Motor neuron (in vitro differentiated cells): ENCODE measurements around the gene PHLDA3. TPM values are rescaled to one million over a fixed set of nuclear protein-coding genes. Genes with fewer than 3 reads are reported as not detected.

Experiments
- ATAC-seq, 8 experiments: fragments of 200-7000 bp; cut with Tn5 transposase; replicated peaks in 6 of 8; 2 replicates each; pipeline ENCODE4 v1.8.0; 2021; ENCODE audit warnings: mild to moderate bottlenecking in 8 of 8, moderate library complexity in 8 of 8
- H3K27ac ChIP-seq, 2 donors: fragments of 250-450 bp; sonication (Bioruptor Pico); 2 replicates each; pipeline ENCODE4 v1.9.0; 2021; ENCODE audit warnings: antibody characterized with exemption in 2 of 2, mild to moderate bottlenecking in 2 of 2, moderate library complexity in 1 of 2
- H3K4me1 ChIP-seq, 2 donors: fragments of 250-450 bp; sonication (Bioruptor Pico); replicated peaks in 1 of 2; 2 replicates each; pipeline ENCODE4 v1.6.1; 2021; ENCODE audit warnings: antibody characterized with exemption in 2 of 2, mild to moderate bottlenecking in 2 of 2, moderate library complexity in 1 of 2
- H3K4me3 ChIP-seq, 5 donors: fragments of 250-450 bp; sonication (Bioruptor Pico); 2 replicates each; pipeline ENCODE4 v1.9.0; 2021; ENCODE audit warnings: antibody characterized with exemption in 5 of 5, mild to moderate bottlenecking in 5 of 5, moderate library complexity in 4 of 5
- WGBS, 10 experiments: fragments of 450-650 bp; shearing (Covaris generic); methylation state at CpG; one replicate each; pipeline ENCODE4 v1.0.0; 2022; 5-methylcytosine and 5-hydroxymethylcytosine counted together
- in situ Hi-C, 9 experiments: fragments of 400-800 bp; cut with MboI; loops; one replicate each; pipeline ENCODE4 v1.15.0; 2021; ENCODE audit warnings: low sequenced_read_pairs in 9 of 9, low pct_unique_long_range_greater_than_20kb in 2 of 9; ENCODE audit not compliant: unreplicated experiment in 9 of 9
- total RNA-seq, 8 experiments: library from RNA; unstranded; fragments of 300-600 nt; gene quantifications; 2 replicates each; pipeline versions ENCODE4 v1.2.3 to v1.2.4, GENCODE V29; 2022

Gene PHLDA3
- total RNA-seq, 8 experiments from 2014 or later: 14.3 to 55.1 (median 23.4) TPM

DNA sequence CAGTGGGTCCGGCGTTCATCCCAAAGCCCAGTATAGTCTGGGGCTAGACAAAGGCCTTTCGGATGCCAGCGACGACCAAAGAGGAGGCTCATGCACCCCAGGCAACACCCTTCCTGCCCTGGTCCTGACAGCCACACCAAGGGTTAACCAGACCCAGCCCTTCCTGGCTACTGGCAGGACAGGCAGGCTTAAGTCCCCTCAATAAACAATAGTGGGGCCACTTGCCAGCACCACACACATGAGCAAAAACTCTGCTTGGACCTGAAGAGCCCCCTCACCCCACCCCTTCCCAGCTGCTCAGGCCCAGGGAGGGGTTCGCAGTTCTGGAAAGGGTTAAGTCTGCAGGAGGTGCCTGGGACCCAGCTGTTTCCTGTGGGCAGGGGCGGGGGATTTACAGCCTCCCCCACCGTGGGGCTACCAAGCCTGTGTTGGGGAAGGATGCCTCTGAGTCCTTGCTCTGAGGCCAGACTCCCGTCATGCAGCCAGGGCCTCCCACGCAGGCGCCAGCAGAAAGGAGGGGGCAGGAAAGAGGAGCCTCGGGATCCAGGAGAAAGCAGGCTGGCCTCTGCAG, 18.2 kb downstream of the PHLDA3 start:
- peak; percentile 55 to 82 (median 79) for ATAC-seq
- H3K27ac ChIP-seq: no peak overlapping the region
- WGBS, 10 experiments: 0 to 53% (median 14%) methylated on average over 1 to 9 of the region's 12 CpGs; no CpG with 5 or more reads in 4 of the 10 experiments
- H3K4me1 ChIP-seq: peaks cover 47% of the 10 kb centered on the region in 2 donors
- in situ Hi-C loops: no loop called here
- no peak overlapping the region for H3K4me3 ChIP-seq

DNA sequence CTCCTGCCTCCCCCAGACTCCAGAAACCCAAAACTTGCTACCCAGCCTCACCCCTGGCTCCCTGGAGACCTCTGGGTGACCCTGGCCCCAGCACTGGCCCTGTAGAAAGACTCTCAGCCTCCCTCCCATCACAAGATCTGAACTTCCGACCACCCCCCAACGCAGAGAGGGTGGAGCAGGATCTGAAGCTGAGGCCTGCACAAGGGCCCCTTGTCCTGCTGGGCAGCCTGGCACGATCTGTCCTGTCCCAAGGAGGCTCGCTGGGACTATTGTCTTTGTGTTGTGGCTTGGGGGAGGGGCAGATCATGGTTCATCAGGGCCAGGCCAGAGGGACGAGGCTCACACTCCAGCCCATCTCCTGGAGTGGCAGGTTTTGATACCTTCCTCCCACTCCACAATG, 20.0 kb downstream of the PHLDA3 start:
- in situ Hi-C loops: loop anchor here in 1 of 9 experiments (10.0 kb wide), 1 partner anchor 66 kb away; no protein-coding TSS in a partner anchor
- peaks cover 30 to 31% of the 10 kb centered on the region in 2 donors for H3K4me1 ChIP-seq
- H3K4me3 ChIP-seq: no peak overlapping the region
- 34 to 100% (median 60%) methylated on average over 1 to 3 of the region's 5 CpGs; no CpG with 5 or more reads in 5 of the 10 experiments for WGBS, 10 experiments
- H3K27ac ChIP-seq: no peak overlapping the region
- ATAC-seq: no peak

DNA sequence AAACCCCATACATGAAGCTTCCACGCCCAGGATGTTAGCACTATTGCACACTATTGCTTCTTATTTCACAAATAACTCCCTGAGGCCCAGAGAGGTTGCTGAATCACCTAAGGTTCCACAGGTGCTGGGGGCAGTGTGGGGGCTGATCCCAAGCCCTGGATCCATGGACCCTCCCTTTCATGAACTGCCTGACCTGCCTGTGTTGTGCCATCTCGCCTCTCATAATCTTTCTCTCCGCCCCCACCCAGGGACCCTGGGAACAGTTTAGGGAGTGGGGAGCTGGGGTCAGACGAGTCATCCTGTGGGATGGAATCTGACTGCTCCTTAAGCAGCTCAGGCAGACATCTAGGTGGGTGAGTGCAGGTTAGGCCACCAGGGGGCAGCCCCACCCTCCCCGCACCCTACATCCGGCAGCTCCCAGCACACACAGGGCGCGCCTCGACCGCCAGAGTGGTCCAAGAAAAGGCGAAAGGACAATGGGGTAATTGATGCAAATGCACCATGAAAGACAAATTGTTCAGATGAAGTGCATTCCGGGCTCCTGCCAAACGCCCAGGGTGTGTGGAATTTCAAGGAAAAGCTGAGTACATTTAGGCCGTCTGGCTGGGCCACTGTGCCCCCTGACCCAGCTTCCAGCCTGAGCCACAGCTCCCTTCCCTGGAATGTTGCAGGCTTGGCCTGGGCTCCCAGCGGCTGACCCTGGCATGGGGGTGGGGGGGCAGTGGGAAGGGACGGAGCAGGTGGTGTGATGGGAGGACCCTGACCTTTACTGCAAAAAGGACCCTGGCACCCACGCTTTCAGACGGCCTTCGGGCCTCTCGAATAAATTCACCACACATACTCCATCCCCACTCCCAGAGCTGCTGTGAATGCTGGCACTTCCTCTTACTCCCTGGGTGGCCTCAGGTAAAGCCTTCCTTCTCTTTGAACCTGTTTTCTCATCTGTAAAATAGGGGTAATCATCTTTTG, 20.8 kb downstream of the PHLDA3 start:
- H3K4me3 ChIP-seq: no peak overlapping the region
- no peak overlapping the region for H3K27ac ChIP-seq
- peak; percentile 81 to 97 (median 85) for ATAC-seq
- 0 to 100% (median 36%) methylated on average over 1 to 14 of the region's 20 CpGs; no CpG with 5 or more reads in 1 of the 10 experiments for WGBS, 10 experiments
- peaks cover 25 to 30% of the 10 kb centered on the region in 2 donors for H3K4me1 ChIP-seq
- in situ Hi-C loops: loop anchor here in 1 of 9 experiments (10.0 kb wide), 1 partner anchor 67 kb away; no protein-coding TSS in a partner anchor

DNA sequence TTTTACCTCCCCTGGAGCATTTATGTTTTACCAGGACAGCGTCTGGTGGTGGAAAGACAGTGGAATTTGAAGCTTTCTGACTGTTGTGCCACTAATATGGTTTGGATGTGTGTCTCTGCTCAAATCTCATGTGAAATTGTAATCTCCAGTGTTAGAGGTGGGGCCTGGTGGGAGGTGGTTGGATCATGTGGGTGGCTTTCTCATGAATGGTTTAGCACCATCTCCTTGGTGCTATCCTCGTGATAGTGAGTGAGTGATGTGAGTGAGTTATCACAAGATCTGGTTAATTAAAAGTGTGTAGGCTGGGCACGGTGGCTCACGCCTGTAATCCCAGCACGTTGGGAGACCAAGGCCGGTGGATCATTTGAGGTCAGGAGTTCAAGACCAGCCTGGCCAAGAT, 23.7 kb downstream of the PHLDA3 start:
- Histone ChIP-seq H3K4me1 (peaks cover 14 to 19% of the 10 kb centered on the region in 2 donors), H3K27ac (no peak overlapping the region), H3K4me3 (no peak overlapping the region)
- 91 to 100% (median 98%) methylated on average over 1 to 6 of the region's 6 CpGs; no CpG with 5 or more reads in 4 of the 10 experiments for WGBS, 10 experiments
- ATAC-seq: no peak
- in situ Hi-C loops: loop anchor here in 1 of 9 experiments (10.0 kb wide), 1 partner anchor 69 kb away; no protein-coding TSS in a partner anchor

DNA sequence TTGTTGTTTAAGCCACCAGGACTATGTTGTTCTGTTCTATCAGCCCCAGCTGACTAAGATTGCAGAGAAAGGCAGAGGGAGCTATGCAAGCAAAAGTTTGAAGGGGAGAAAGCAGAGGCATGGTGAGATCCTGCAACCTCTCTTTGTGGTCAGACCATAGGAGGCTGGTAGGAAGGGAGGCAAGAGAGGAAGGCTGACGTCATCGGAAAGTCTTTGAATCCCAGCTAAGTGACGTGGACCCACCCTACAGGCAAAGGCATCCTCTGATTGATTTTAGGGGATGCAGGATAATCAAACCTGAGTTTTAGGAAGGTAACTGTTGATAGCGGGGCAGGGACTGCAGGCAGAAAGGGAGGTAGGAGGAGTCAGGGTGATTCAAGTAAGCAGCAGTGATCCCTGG, 24.2 kb downstream of the PHLDA3 start:
- 60 to 100% (median 89%) methylated on average over 1 to 4 of the region's 4 CpGs; no CpG with 5 or more reads in 3 of the 10 experiments for WGBS, 10 experiments
- in situ Hi-C loops: loop anchor here in 1 of 9 experiments (10.0 kb wide), 1 partner anchor 70 kb away; no protein-coding TSS in a partner anchor
- no peak overlapping the region for H3K4me3 ChIP-seq
- H3K4me1 ChIP-seq: peaks cover 11 to 14% of the 10 kb centered on the region in 2 donors
- ATAC-seq: no peak
- no peak overlapping the region for H3K27ac ChIP-seq

GRCh38 chr1:201443747-201444146, 25.2 kb downstream of the PHLDA3 start:
- Histone ChIP-seq H3K4me3 (no peak overlapping the region), H3K27ac (no peak overlapping the region), H3K4me1 (peaks cover 6 to 10% of the 10 kb centered on the region in 2 donors)
- ATAC-seq: no peak
- in situ Hi-C loops: loop anchor here in 1 of 9 experiments (10.0 kb wide), 1 partner anchor 71 kb away; no protein-coding TSS in a partner anchor
- 40 to 92% (median 89%) methylated on average over 1 to 4 of the region's 7 CpGs; no CpG with 5 or more reads in 4 of the 10 experiments for WGBS, 10 experiments

- Histone ChIP-seq H3K27ac (no peak overlapping the region), H3K4me1 (peaks cover 0 to 7% of the 10 kb centered on the region in 2 donors), H3K4me3 (no peak overlapping the region)
- no peak for ATAC-seq
- in situ Hi-C loops: no loop called here
- WGBS, 10 experiments: 29 to 100% (median 90%) methylated on average over 1 to 3 of the region's 3 CpGs; no CpG with 5 or more reads in 1 of the 10 experiments
Observed at GRCh38 chr1:201436969-201437368, 32.0 kb downstream of the PHLDA3 start.

DNA sequence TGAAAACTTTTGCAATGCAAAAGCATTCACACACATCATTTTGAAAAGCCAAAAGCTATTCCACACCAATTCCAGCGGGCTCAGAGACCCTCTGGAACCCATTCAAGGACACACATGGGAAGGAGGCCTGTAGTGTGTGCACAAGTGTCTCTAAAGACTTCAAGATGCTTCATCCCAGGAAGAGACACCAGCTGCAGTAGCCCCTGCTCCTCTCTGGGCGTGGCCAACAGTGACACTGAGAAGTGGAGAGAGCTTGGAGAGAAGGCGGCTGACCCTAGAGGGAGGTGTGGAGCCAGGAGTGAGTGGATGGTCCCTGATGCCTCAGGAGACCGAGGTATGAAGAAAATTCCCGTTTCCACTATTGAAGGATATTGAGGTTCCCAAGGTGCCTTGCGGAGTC, 32.6 kb downstream of the PHLDA3 start:
- ATAC-seq: peak in 7 of 8 experiments; percentile 31 to 68 (median 38)
- peaks cover 0 to 10% of the 10 kb centered on the region in 2 donors for H3K4me1 ChIP-seq
- no peak overlapping the region for H3K4me3 ChIP-seq
- 21 to 70% (median 65%) methylated on average over 1 to 6 of the region's 6 CpGs; no CpG with 5 or more reads in 2 of the 10 experiments for WGBS, 10 experiments
- in situ Hi-C loops: no loop called here
- no peak overlapping the region for H3K27ac ChIP-seq

GRCh38 chr1:201434266-201434665, 34.7 kb downstream of the PHLDA3 start:
- H3K27ac ChIP-seq: no peak overlapping the region
- ATAC-seq: no peak
- no peak overlapping the region for H3K4me3 ChIP-seq
- 34 to 100% (median 92%) methylated on average over 2 to 3 of the region's 3 CpGs; no CpG with 5 or more reads in 2 of the 10 experiments for WGBS, 10 experiments
- H3K4me1 ChIP-seq: peaks cover 2 to 19% of the 10 kb centered on the region in 2 donors
- in situ Hi-C loops: no loop called here

GRCh38 chr1:201433609-201434008, 35.4 kb downstream of the PHLDA3 start:
- no peak overlapping the region for H3K4me3 ChIP-seq
- WGBS, 10 experiments: 47 to 100% (median 88%) methylated on average over 1 to 6 of the region's 6 CpGs

GRCh38 chr1:201430776-201431175, 38.2 kb downstream of the PHLDA3 start:
- ATAC-seq: peak in 3 of 8 experiments; percentile 2 to 17 (median 8)
- Histone ChIP-seq H3K4me3 (no peak overlapping the region), H3K4me1 (peaks cover 2 to 21% of the 10 kb centered on the region in 2 donors), H3K27ac (no peak overlapping the region)
- in situ Hi-C loops: no loop called here
- 33 to 80% (median 62%) methylated on average over 1 to 4 of the region's 4 CpGs; no CpG with 5 or more reads in 5 of the 10 experiments for WGBS, 10 experiments

More at GRCh38 chr1:201433609-201434008, 35.4 kb downstream of the PHLDA3 start:
- ATAC-seq: no peak
- Histone ChIP-seq H3K27ac (no peak overlapping the region), H3K4me1 (peaks cover 2 to 19% of the 10 kb centered on the region in 2 donors)
- in situ Hi-C loops: no loop called here

DNA sequence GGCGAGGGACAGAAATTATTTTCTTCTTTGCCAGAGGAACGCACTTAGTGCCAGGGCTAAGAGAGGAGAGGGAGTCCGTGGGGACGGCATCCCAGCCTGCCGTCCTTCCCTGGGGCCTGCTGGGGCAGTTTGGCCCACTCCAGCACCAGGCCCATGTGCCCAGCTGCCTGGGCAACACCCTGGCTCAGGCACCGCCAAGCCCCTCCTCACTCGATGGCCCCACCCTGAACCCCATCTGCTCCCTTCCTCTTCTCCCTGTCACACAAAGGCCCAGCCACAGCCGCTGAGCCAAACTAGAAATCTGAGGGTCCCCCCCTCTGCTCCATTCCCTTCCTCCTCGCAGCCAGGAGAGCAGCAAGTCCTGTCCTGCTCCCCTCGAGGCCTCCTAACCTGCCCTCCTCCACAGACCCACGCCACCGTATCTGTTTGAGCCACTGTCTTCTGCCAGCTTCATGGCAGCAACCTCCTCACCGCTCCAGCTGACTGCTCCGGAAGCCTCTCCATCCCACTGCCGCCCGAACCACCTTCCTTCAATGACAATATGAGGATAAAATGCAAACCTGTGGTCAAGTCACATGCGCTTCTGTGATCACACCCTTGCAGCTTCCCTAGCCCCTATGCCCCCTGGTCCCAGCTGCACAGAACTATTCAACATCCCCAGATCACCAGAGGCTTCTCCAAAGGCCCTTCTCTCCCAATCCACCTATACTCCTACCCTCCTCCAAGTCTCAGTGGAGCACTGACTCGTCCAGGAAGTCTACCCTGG, 39.1 kb downstream of the PHLDA3 start:
- 40 to 92% (median 72%) methylated on average over 3 to 15 of the region's 18 CpGs; no CpG with 5 or more reads in 2 of the 10 experiments for WGBS, 10 experiments
- in situ Hi-C loops: no loop called here
- ATAC-seq: peak in 3 of 8 experiments; percentile 17 to 27 (median 20)
- Histone ChIP-seq H3K4me3 (no peak overlapping the region), H3K4me1 (peaks cover 2 to 18% of the 10 kb centered on the region in 2 donors), H3K27ac (no peak overlapping the region)
